Thyroid gland (tissue), 4 donors: ENCODE results near the gene MAP3K10.

Source experiments
- POLR2A ChIP-seq, 2 donors: fragments of 450-650 bp; IDR thresholded peaks; one replicate each; pipeline ENCODE4 v1.6.1; 2017; ENCODE audit warnings: antibody characterized with exemption in 2 of 2, mild to moderate bottlenecking in 2 of 2, moderate library complexity in 1 of 2
- TF ChIP-seq, protein P1 (sequence below), 6 experiments: fragments of 200-600 bp in 3 of 6; fragments of 450-650 bp in 3 of 6; sonication (generic) in 3 of 6; IDR thresholded peaks; one replicate each; pipeline ENCODE4 v1.5.1; 2016 to 2019; ENCODE audit warnings: antibody characterized with exemption in 6 of 6, mild to moderate bottlenecking in 2 of 6, inconsistent platforms in 1 of 6, moderate library complexity in 1 of 6

DNA sequence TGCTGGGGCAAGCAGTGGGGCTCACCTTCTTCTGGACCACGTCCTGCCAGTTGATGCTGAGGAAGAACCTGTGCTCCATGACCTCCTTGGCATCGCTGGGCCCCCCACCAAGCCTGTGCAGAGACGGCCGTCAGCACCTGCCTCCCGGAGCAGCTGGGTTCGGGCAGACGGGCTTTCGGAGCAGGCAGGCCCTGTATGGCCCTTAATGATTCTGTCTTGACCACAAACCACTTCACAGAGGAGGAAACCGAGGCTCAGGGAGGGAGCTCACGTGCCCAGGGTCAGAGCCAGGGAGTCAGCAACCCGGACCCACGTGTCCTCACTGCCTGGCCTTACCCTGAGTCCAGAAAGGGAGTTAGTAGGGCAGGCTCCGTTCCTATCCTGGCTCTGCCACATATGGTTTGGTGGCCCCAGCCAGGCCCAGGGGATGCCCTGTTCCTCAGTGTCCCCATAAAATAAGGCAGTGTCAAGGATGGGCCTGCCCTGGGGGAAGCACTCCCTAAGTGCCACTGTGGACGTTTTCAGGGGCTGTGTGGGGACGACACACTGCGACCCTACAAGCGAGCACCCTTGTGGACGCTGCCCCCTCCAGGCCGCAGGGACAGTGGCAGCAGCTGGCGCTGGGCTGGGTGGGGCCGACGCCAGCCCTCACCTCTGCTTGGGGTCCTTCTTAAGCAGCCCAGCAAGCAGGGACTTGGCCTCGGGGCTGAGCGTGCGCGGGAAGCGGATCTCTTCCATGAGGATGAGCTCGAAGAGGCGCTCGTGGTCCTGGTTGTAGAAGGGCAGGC is 44.2 kb downstream of the MAP3K10 start:
- TF ChIP-seq, protein P1, sequence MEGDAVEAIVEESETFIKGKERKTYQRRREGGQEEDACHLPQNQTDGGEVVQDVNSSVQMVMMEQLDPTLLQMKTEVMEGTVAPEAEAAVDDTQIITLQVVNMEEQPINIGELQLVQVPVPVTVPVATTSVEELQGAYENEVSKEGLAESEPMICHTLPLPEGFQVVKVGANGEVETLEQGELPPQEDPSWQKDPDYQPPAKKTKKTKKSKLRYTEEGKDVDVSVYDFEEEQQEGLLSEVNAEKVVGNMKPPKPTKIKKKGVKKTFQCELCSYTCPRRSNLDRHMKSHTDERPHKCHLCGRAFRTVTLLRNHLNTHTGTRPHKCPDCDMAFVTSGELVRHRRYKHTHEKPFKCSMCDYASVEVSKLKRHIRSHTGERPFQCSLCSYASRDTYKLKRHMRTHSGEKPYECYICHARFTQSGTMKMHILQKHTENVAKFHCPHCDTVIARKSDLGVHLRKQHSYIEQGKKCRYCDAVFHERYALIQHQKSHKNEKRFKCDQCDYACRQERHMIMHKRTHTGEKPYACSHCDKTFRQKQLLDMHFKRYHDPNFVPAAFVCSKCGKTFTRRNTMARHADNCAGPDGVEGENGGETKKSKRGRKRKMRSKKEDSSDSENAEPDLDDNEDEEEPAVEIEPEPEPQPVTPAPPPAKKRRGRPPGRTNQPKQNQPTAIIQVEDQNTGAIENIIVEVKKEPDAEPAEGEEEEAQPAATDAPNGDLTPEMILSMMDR (IDR thresholded peaks at IDR 0.05): no peak
- TF ChIP-seq POLR2A (IDR thresholded peaks at IDR 0.05): no peak
